Activated CD4-positive, alpha-beta T cell treated with anti-CD3 and anti-CD28 coated beads, Interleukin-2, amount 10 ng/mL, durations not matched to agents 24 days and 14 days (primary cell): Measurements from ENCODE around the gene UXT. TPM values are rescaled to one million over a fixed set of nuclear protein-coding genes. Genes with fewer than 3 reads are reported as not detected.

ENCODE experiments used
- total RNA-seq: library from RNA; stranded (reverse); gene quantifications from 2 replicates; pipeline ENCODE4 v1.2.3, GENCODE V29; 2022

UXT gene
- total RNA-seq, 1 donor from 2014 or later, result 194 TPM

Other genes with a start within 250 kb of the UXT start
- 10.0 and 10.5 TPM in 2 replicates for gene ZNF41, start 176.0 kb downstream of the UXT start, total RNA-seq
- gene ARAF, start 98.0 kb downstream of the UXT start, total RNA-seq, result 77.3 and 78.9 TPM in 2 replicates
- gene TIMP1, start 76.7 kb downstream of the UXT start, total RNA-seq, result 65.2 and 65.6 TPM in 2 replicates
- gene SYN1, start 39.3 kb downstream of the UXT start, total RNA-seq, result 0.49 and 0.54 TPM in 2 replicates
- 4.0 and 4.4 TPM in 2 replicates for gene CFP, start 29.2 kb downstream of the UXT start, total RNA-seq
- 104 and 112 TPM in 2 replicates for gene ELK1, start 8.6 kb downstream of the UXT start, total RNA-seq
- 4.0 and 9.0 TPM in 2 replicates for gene ZNF81, start 177.7 kb upstream of the UXT start, total RNA-seq